Chondrocyte (in vitro differentiated cells): ENCODE data around the gene MISP. TPM values are rescaled to one million over a fixed set of nuclear protein-coding genes. Genes with fewer than 3 reads are reported as not detected.

ENCODE experiments used
- DNase-seq: peaks from one replicate; pipeline ENCODE4 v3.0.0; 2021; ENCODE audit warnings: mixed read lengths, low spot score
- H3K27ac Mint-ChIP-seq: one replicate; pipeline ENCODE4 v1.8.0; 2021; ENCODE audit warnings: mild to moderate bottlenecking, moderate library complexity, mixed read lengths; ENCODE audit not compliant: unreplicated experiment
- H3K27me3 Mint-ChIP-seq: 2 replicates; pipeline ENCODE4 v1.8.0; 2021; ENCODE audit warnings: low read depth, mixed read lengths
- H3K36me3 Mint-ChIP-seq: 2 replicates; pipeline ENCODE4 v1.8.0; 2021; ENCODE audit warnings: low read depth, mixed read lengths
- H3K4me1 Mint-ChIP-seq: 2 replicates; pipeline ENCODE4 v1.8.0; 2021; ENCODE audit warnings: low read depth, mild to moderate bottlenecking, mixed read lengths
- H3K4me3 Mint-ChIP-seq: one replicate; pipeline ENCODE4 v1.8.0; 2021; ENCODE audit warnings: mild to moderate bottlenecking, moderate library complexity, mixed read lengths; ENCODE audit not compliant: unreplicated experiment
- H3K9me3 Mint-ChIP-seq: 2 replicates; pipeline ENCODE4 v1.8.0; 2021; ENCODE audit warnings: low read depth, mixed read lengths
- total RNA-seq: library from RNA; stranded (reverse); gene quantifications from 3 replicates; pipeline ENCODE4 v1.2.1, GENCODE V29; 2021
- TF ChIP-seq, protein P1 (sequence below): fragments of 200-600 bp; sonication (generic); IDR thresholded peaks from 2 replicates; pipeline ENCODE4 v1.5.0; 2021; ENCODE audit warnings: antibody characterized with exemption, mild to moderate bottlenecking, moderate library complexity

Gene MISP
- total RNA-seq, 1 donor from 2014 or later: 1.5 TPM

DNA sequence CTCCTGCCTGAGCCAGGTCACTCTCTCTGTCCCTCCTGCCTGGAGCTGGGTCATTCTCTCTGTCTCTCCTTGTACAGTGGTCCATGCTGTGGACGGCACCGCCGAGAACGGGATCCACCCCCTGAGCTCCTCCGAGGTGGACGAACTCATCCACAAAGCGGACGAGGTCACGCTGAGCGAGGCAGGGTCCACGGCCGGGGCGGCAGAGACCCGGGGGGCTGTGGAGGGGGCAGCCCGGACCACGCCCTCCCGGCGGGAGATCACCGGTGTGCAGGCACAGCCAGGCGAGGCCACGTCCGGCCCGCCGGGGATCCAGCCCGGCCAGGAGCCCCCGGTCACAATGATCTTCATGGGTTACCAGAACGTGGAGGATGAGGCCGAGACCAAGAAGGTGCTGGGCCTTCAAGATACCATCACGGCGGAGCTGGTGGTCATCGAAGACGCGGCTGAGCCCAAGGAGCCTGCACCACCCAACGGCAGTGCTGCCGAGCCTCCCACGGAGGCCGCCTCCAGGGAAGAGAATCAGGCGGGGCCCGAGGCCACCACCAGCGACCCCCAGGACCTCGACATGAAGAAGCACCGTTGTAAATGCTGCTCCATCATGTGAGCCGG, 4.6 kb upstream of the MISP start:
- Mint-ChIP-seq H3K36me3 (peaks cover 16% of the 10 kb centered on the region), H3K27me3 (no peaks in the 10 kb centered on the region), H3K4me1 (peaks cover under 1% of the 10 kb centered on the region), H3K4me3 (no peak overlapping the region), H3K27ac (no peak overlapping the region), H3K9me3 (no peaks in the 10 kb centered on the region)
- TF ChIP-seq, protein P1, sequence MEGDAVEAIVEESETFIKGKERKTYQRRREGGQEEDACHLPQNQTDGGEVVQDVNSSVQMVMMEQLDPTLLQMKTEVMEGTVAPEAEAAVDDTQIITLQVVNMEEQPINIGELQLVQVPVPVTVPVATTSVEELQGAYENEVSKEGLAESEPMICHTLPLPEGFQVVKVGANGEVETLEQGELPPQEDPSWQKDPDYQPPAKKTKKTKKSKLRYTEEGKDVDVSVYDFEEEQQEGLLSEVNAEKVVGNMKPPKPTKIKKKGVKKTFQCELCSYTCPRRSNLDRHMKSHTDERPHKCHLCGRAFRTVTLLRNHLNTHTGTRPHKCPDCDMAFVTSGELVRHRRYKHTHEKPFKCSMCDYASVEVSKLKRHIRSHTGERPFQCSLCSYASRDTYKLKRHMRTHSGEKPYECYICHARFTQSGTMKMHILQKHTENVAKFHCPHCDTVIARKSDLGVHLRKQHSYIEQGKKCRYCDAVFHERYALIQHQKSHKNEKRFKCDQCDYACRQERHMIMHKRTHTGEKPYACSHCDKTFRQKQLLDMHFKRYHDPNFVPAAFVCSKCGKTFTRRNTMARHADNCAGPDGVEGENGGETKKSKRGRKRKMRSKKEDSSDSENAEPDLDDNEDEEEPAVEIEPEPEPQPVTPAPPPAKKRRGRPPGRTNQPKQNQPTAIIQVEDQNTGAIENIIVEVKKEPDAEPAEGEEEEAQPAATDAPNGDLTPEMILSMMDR: no peak
- no peak for DNase-seq

GRCh38 chr19:746956-747355, 4.0 kb upstream of the MISP start:
- Mint-ChIP-seq H3K36me3 (peaks cover 15% of the 10 kb centered on the region), H3K27me3 (no peaks in the 10 kb centered on the region), H3K27ac (no peak overlapping the region), H3K4me1 (peaks cover 7% of the 10 kb centered on the region), H3K9me3 (no peaks in the 10 kb centered on the region), H3K4me3 (no peak overlapping the region)
- DNase-seq: no peak
- TF ChIP-seq, protein P1: no peak

GRCh38 chr19:747432-748273, 3.3 kb upstream of the MISP start:
- TF ChIP-seq, protein P1: no peak

DNA sequence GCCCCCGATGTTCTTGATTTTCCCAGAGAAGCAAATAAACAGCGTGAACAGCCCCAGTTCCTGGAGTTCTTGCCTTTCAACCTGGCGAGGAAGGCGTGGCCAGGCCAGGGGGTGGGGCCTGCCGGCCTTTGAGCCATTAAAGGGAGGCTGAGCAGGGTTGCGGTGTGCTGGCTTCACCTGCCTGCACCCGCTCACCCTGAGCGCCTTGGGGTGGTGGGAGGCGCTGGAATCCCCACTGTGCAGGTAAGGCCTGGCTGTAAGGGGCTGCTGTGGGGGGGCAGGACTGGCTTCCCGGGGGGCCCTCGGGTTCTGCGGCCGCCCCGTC, 2.7 kb upstream of the MISP start:
- no peak overlapping the region for H3K4me3 Mint-ChIP-seq
- peaks cover 12% of the 10 kb centered on the region for H3K36me3 Mint-ChIP-seq
- TF ChIP-seq, protein P1: no peak
- H3K9me3 Mint-ChIP-seq: no peaks in the 10 kb centered on the region
- no peak for DNase-seq
- peaks cover 18% of the 10 kb centered on the region for H3K4me1 Mint-ChIP-seq
- no peak overlapping the region for H3K27ac Mint-ChIP-seq
- no peaks in the 10 kb centered on the region for H3K27me3 Mint-ChIP-seq

More at GRCh38 chr19:747432-748273, 3.3 kb upstream of the MISP start:
- Mint-ChIP-seq H3K4me1 (peaks cover 12% of the 10 kb centered on the region), H3K36me3 (peaks cover 12% of the 10 kb centered on the region), H3K27ac (no peak overlapping the region), H3K4me3 (no peak overlapping the region), H3K9me3 (no peaks in the 10 kb centered on the region), H3K27me3 (no peaks in the 10 kb centered on the region)
- DNase-seq: no peak

DNA sequence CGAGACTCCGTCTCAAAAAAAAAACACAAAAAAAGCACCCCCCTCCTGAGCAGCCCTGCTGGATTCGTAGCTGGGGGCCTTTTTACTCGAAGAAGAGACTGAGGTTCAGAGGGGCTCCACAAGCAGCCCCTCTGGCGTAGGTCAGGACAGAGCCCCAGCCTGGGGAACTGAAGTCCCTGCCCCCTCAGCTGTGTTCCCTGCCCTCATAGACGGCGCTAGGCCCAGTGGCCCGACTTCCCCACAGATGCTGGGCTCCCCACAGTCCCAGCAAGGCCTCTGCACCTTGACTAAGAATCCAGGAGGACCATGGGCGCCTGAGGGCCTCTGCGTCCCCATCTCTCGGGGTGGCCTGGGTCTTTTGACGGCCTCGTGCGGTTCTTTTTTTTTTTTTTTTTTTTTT, 1.1 kb upstream of the MISP start:
- H3K36me3 Mint-ChIP-seq: peaks cover 6% of the 10 kb centered on the region
- peaks cover 22% of the 10 kb centered on the region for H3K4me1 Mint-ChIP-seq
- H3K27ac Mint-ChIP-seq: no peak overlapping the region
- H3K4me3 Mint-ChIP-seq: no peak overlapping the region
- TF ChIP-seq, protein P1: no peak
- no peak for DNase-seq
- H3K9me3 Mint-ChIP-seq: no peaks in the 10 kb centered on the region
- no peaks in the 10 kb centered on the region for H3K27me3 Mint-ChIP-seq
